HEK293 (cell line): ENCODE results near the gene KCTD6.

Source experiments
- CTCF ChIA-PET: fragments of 350-600 bp; formaldehyde crosslinking; extraction: SDS; loops from one replicate; lab custom pipeline; 2021; ENCODE audit warnings: antibody characterized with exemption; lab: Yijun Ruan, JAX
- POLR2A ChIA-PET: fragments of 300-600 bp; formaldehyde crosslinking; extraction: SDS; loops from one replicate; lab custom pipeline; 2020; ENCODE audit warnings: antibody characterized with exemption, inconsistent platforms; lab: Yijun Ruan, JAX
- H3K27ac ChIP-seq: fragments of 200-500 bp; sonication (Bioruptor generic); 2 replicates; pipeline ENCODE4 v1.5.1; 2014; ENCODE audit warnings: low read depth, low read length, control low read depth, inconsistent platforms; ENCODE audit errors: extremely low read depth
- H3K36me3 ChIP-seq, 2 experiments: fragments of 200-500 bp in 1 of 2; sonication (Bioruptor generic) in 1 of 2; 1 replicate in 1 of 2; 2 replicates in 1 of 2; pipeline ENCODE4 v1.5.1; 2014 to 2017; ENCODE audit warnings: inconsistent platforms in 2 of 2, low read length in 2 of 2; ENCODE audit not compliant: control insufficient read depth in 2 of 2, insufficient read depth in 1 of 2
- H3K4me1 ChIP-seq: fragments of 200-500 bp; sonication (Bioruptor generic); 2 replicates; pipeline ENCODE4 v1.5.1; 2014; ENCODE audit warnings: mild to moderate bottlenecking, low read length, inconsistent platforms; ENCODE audit not compliant: control insufficient read depth, insufficient read depth
- H3K4me3 ChIP-seq: 2 replicates; pipeline ENCODE4 v1.5.1; 2011; ENCODE audit warnings: low read depth, mild to moderate bottlenecking, control low read depth, low read length, moderate library complexity
- H3K9me3 ChIP-seq: fragments of 200-500 bp; sonication (Bioruptor generic); 2 replicates; pipeline ENCODE4 v1.5.1; 2014; ENCODE audit warnings: low read depth, low read length, inconsistent platforms; ENCODE audit not compliant: control insufficient read depth, insufficient read depth
- HOXA7 ChIP-seq: sonication (generic); formaldehyde crosslinking; IDR thresholded peaks from 2 replicates; pipeline ENCODE4 v1.8.1; 2022; ENCODE audit warnings: missing genetic modification reagents, borderline replicate concordance
- MYNN ChIP-seq: fragments of 450-650 bp; formaldehyde crosslinking; IDR thresholded peaks from 2 replicates; pipeline ENCODE4 v1.5.1; 2016; ENCODE audit warnings: missing biosample characterization, missing genetic modification characterization, borderline replicate concordance
- RBAK ChIP-seq: fragments of 450-650 bp; formaldehyde crosslinking; IDR thresholded peaks from 2 replicates; pipeline ENCODE4 v1.5.1; 2016; ENCODE audit warnings: missing biosample characterization, missing genetic modification characterization
- SALL2 ChIP-seq: fragments of 450-650 bp; formaldehyde crosslinking; IDR thresholded peaks from 2 replicates; pipeline ENCODE4 v1.5.0; 2017; ENCODE audit warnings: missing biosample characterization, mild to moderate bottlenecking, missing genetic modification characterization, borderline replicate concordance
- ZBTB1 ChIP-seq: fragments of 450-650 bp; formaldehyde crosslinking; IDR thresholded peaks from 2 replicates; pipeline ENCODE4 v1.5.1; 2016; ENCODE audit warnings: missing biosample characterization, missing genetic modification characterization
- ZFP69B ChIP-seq: fragments of 450-650 bp; formaldehyde crosslinking; IDR thresholded peaks from 2 replicates; pipeline ENCODE4 v1.5.1; 2016; ENCODE audit warnings: missing biosample characterization, missing genetic modification characterization
- ZNF10 ChIP-seq: fragments of 450-650 bp; formaldehyde crosslinking; IDR thresholded peaks from 2 replicates; pipeline ENCODE4 v1.5.1; 2017; ENCODE audit warnings: missing biosample characterization, missing genetic modification characterization
- ZNF24 ChIP-seq: fragments of 450-650 bp; formaldehyde crosslinking; IDR thresholded peaks from 2 replicates; pipeline ENCODE4 v1.5.1; 2016; ENCODE audit warnings: missing biosample characterization, missing genetic modification characterization
- ZNF335 ChIP-seq: fragments of 450-650 bp; formaldehyde crosslinking; conservative IDR thresholded peaks from 2 replicates; pipeline ENCODE4 v1.5.1; 2016; ENCODE audit warnings: missing biosample characterization, missing genetic modification characterization
- ZNF391 ChIP-seq: fragments of 450-650 bp; formaldehyde crosslinking; IDR thresholded peaks from 2 replicates; pipeline ENCODE4 v1.5.1; 2016; ENCODE audit warnings: low read depth, missing biosample characterization, missing genetic modification characterization, borderline replicate concordance
- ZNF423 ChIP-seq: fragments of 450-650 bp; formaldehyde crosslinking; IDR thresholded peaks from 2 replicates; pipeline ENCODE4 v1.5.1; 2016; ENCODE audit warnings: missing biosample characterization, missing genetic modification characterization
- ZNF521 ChIP-seq: fragments of 450-650 bp; formaldehyde crosslinking; IDR thresholded peaks from 2 replicates; pipeline ENCODE4 v1.5.1; 2017; ENCODE audit warnings: missing biosample characterization, mild to moderate bottlenecking, missing genetic modification characterization
- ZNF561 ChIP-seq: fragments of 450-650 bp; IDR thresholded peaks from 2 replicates; pipeline ENCODE4 v1.5.1; 2018; ENCODE audit warnings: missing biosample characterization, missing genetic modification characterization, borderline replicate concordance
- ZNF610 ChIP-seq: fragments of 450-650 bp; formaldehyde crosslinking; IDR thresholded peaks from 2 replicates; pipeline ENCODE4 v1.5.1; 2016; ENCODE audit warnings: missing biosample characterization, missing genetic modification characterization, borderline replicate concordance
- ZNF654 ChIP-seq: fragments of 450-650 bp; formaldehyde crosslinking; IDR thresholded peaks from 2 replicates; pipeline ENCODE4 v1.5.1; 2016; ENCODE audit warnings: low read depth, missing biosample characterization, missing genetic modification characterization
- ZNF792 ChIP-seq: fragments of 450-650 bp; formaldehyde crosslinking; IDR thresholded peaks from 2 replicates; pipeline ENCODE4 v1.5.1; 2016; ENCODE audit warnings: missing biosample characterization, missing genetic modification characterization
- TF ChIP-seq, protein P1 (sequence below): fragments of 450-650 bp; formaldehyde crosslinking; conservative IDR thresholded peaks from 2 replicates; pipeline ENCODE4 v1.5.1; 2016; ENCODE audit warnings: low read depth, missing biosample characterization, missing genetic modification characterization
- TF ChIP-seq, protein P2 (sequence below): fragments of 450-650 bp; formaldehyde crosslinking; IDR thresholded peaks from 2 replicates; pipeline ENCODE4 v1.5.1; 2016; ENCODE audit warnings: missing biosample characterization, missing genetic modification characterization
- TF ChIP-seq, protein P3 (sequence below): fragments of 450-650 bp; formaldehyde crosslinking; IDR thresholded peaks from 2 replicates; pipeline ENCODE4 v1.5.1; 2016; ENCODE audit warnings: missing biosample characterization, missing genetic modification characterization, borderline replicate concordance

Gene KCTD6

DNA sequence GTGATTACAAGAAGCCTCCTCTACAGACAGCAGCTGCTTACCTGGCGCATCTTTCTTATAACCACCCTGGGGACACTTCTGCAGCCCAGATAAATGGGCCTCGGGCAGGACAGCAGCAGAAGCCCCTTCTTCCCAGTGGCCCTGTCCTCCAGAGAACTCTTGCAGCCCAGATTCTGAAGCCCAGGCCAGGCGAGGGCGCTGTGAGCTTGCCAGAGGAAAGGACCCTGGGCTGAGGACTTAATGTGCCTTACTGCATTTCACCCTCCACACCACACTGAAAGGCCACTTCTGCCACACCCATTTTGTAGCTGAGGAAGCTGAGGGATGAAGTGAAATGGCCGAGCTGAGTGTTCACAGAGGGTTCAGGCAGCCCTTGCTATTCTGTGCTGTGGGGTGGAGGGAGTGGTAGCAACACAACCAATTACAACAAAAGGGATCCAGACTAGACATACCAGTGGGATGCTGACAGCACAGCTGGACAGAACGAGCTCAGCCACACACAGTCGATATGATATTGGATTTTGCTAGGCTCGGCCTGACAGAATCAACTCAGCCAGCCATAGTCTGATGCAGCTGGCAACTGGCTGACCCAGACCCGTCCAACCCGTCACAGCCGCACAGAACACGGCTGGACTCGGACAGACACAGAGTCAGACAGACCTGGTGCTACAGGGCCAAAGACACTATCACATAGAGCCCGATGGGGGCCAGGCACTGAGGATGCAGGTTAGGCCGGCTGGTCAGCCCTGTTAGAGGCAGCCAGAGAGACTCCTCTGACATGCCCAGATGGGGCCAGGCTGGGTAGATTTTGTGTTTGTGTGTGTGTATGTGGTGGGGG is 37.8 kb downstream of the KCTD6 start:
- H3K9me3 ChIP-seq: no peaks in the 10 kb centered on the region
- H3K36me3 ChIP-seq: no peaks in the 10 kb centered on the region
- ChIA-PET POLR2A (no interaction called here), CTCF (interaction anchor here (0.9 to 2.5 kb wide), 11 partner anchors 8 to 322 kb away, joined by 3 to 14 read pairs (median 5); partner anchors contain the start of genes ACOX2 and KCTD6)
- H3K27ac ChIP-seq: no peak overlapping the region
- no peaks in the 10 kb centered on the region; the same call in 1 of the 2 replicates for H3K4me1 ChIP-seq
- peak; percentile 41 for TF ChIP-seq ZNF654 (tag by site-specific recombination)
- TF ChIP-seq ZFP69B (tag by site-specific recombination): no peak
- TF ChIP-seq, protein P1, sequence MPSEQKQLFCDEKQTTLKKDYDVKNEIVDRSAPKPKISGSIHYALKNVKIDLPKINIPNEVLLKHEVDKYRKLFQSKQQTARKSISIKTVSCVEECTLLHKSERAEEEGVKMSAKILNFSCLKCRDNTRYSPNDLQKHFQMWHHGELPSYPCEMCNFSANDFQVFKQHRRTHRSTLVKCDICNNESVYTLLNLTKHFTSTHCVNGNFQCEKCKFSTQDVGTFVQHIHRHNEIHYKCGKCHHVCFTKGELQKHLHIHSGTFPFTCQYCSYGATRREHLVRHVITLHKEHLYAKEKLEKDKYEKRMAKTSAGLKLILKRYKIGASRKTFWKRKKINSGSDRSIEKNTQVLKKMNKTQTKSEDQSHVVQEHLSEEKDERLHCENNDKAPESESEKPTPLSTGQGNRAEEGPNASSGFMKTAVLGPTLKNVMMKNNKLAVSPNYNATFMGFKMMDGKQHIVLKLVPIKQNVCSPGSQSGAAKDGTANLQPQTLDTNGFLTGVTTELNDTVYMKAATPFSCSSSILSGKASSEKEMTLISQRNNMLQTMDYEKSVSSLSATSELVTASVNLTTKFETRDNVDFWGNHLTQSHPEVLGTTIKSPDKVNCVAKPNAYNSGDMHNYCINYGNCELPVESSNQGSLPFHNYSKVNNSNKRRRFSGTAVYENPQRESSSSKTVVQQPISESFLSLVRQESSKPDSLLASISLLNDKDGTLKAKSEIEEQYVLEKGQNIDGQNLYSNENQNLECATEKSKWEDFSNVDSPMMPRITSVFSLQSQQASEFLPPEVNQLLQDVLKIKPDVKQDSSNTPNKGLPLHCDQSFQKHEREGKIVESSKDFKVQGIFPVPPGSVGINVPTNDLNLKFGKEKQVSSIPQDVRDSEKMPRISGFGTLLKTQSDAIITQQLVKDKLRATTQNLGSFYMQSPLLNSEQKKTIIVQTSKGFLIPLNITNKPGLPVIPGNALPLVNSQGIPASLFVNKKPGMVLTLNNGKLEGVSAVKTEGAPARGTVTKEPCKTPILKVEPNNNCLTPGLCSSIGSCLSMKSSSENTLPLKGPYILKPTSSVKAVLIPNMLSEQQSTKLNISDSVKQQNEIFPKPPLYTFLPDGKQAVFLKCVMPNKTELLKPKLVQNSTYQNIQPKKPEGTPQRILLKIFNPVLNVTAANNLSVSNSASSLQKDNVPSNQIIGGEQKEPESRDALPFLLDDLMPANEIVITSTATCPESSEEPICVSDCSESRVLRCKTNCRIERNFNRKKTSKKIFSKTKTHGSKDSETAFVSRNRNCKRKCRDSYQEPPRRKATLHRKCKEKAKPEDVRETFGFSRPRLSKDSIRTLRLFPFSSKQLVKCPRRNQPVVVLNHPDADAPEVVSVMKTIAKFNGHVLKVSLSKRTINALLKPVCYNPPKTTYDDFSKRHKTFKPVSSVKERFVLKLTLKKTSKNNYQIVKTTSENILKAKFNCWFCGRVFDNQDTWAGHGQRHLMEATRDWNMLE: no peak
- TF ChIP-seq ZNF391 (tag by site-specific recombination): no peak
- TF ChIP-seq ZBTB1 (tag by site-specific recombination): no peak
- no peak overlapping the region for H3K4me3 ChIP-seq

DNA sequence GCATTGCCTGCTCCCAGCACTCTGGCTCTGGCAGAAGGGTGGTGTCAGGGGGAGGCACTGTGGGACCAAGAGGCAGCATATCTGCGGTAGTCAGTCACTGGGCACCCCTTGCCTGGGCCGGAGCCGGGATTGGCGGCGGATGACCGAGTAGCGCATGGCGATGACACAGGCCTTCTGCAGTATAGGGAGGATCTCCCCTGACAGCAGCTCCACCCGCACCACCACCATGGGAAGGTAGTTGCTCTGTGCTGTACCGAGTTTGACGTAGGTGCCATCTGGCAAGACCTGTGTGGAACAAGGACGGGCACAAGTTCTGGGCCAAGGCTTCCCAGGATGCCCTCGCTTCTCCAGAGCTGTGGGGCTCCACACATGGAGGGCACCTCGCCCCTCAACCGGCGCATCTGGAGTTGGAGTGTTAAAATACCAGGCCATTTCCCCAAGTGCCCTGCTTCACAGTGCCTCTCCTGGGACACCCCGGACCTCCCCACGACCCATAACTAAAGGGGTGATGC is 38.5 kb downstream of the KCTD6 start:
- POLR2A ChIA-PET: no interaction called here
- CTCF ChIA-PET: interaction anchor here (1.1 to 2.5 kb wide), 5 partner anchors 7 to 343 kb away, joined by 3 to 14 read pairs (median 6); partner anchors contain the start of gene ACOX2
- Histone ChIP-seq H3K27ac (no peak overlapping the region), H3K36me3 (no peaks in the 10 kb centered on the region), H3K4me3 (no peak overlapping the region), H3K4me1 (no peaks in the 10 kb centered on the region; the same call in 1 of the 2 replicates), H3K9me3 (no peaks in the 10 kb centered on the region)
- TF ChIP-seq MYNN (tag by site-specific recombination): no peak
- no peak for TF ChIP-seq ZNF10 (tag by site-specific recombination)
- TF ChIP-seq SALL2 (tag by site-specific recombination): no peak
- TF ChIP-seq RBAK (tag by site-specific recombination): no peak
- TF ChIP-seq, protein P2, sequence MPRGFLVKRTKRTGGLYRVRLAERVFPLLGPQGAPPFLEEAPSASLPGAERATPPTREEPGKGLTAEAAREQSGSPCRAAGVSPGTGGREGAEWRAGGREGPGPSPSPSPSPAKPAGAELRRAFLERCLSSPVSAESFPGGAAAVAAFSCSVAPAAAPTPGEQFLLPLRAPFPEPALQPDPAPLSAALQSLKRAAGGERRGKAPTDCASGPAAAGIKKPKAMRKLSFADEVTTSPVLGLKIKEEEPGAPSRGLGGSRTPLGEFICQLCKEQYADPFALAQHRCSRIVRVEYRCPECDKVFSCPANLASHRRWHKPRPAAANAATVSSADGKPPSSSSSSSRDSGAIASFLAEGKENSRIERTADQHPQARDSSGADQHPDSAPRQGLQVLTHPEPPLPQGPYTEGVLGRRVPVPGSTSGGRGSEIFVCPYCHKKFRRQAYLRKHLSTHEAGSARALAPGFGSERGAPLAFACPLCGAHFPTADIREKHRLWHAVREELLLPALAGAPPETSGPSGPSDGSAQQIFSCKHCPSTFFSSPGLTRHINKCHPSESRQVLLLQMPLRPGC: no peak
- no peak for TF ChIP-seq ZNF335 (tag by site-specific recombination)
- no peak for TF ChIP-seq ZNF391 (tag by site-specific recombination)
- TF ChIP-seq ZNF521 (tag by site-specific recombination): no peak
- no peak for TF ChIP-seq HOXA7 (CRISPR knock-in tag)
- TF ChIP-seq ZNF610: no peak
- TF ChIP-seq, protein P3, sequence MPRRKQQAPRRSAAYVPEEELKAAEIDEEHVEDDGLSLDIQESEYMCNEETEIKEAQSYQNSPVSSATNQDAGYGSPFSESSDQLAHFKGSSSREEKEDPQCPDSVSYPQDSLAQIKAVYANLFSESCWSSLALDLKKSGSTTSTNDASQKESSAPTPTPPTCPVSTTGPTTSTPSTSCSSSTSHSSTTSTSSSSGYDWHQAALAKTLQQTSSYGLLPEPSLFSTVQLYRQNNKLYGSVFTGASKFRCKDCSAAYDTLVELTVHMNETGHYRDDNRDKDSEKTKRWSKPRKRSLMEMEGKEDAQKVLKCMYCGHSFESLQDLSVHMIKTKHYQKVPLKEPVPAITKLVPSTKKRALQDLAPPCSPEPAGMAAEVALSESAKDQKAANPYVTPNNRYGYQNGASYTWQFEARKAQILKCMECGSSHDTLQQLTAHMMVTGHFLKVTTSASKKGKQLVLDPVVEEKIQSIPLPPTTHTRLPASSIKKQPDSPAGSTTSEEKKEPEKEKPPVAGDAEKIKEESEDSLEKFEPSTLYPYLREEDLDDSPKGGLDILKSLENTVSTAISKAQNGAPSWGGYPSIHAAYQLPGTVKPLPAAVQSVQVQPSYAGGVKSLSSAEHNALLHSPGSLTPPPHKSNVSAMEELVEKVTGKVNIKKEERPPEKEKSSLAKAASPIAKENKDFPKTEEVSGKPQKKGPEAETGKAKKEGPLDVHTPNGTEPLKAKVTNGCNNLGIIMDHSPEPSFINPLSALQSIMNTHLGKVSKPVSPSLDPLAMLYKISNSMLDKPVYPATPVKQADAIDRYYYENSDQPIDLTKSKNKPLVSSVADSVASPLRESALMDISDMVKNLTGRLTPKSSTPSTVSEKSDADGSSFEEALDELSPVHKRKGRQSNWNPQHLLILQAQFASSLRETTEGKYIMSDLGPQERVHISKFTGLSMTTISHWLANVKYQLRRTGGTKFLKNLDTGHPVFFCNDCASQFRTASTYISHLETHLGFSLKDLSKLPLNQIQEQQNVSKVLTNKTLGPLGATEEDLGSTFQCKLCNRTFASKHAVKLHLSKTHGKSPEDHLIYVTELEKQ (tag by site-specific recombination): no peak
- no peak for TF ChIP-seq ZNF24
- TF ChIP-seq ZNF792 (tag by site-specific recombination): no peak
- no peak for TF ChIP-seq ZNF423
- no peak for TF ChIP-seq ZNF561 (tag by site-specific recombination)
